ENCODE measurements around the gene SGK1. TPM values are rescaled to one million over a fixed set of nuclear protein-coding genes. Genes with fewer than 3 reads are reported as not detected.

SGK1 gene
- total RNA-seq, 1 experiment from 2014 or later = 7.8 TPM

DNA sequence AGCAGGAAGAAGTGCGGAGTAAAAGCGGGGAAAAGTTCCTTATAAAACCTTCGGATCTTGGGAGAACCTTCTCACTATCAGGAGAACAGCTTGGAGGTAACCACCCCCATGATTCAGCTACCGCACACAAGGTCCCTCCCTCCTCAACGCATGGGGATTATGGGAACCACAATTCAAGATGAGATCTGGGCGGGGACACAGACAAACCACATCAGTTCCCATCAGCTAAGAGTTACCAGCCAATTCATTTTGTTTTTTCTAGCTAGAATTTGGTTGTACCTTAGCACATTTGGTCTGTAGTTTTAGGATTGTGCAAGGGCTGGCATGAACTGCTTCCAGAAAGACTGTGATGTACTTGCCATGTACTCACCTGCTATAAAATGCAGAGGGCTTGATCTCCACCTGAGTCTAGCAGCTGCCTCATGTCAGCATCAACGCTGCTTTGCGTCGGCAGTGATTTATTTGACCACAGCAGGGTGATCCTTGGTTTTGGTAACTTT lies 170.8 kb downstream of the SGK1 start:
- no peak overlapping the region for H3T11ph ChIP-seq (ENCODE audit: low read length)
- H2BK5ac ChIP-seq (ENCODE audit: insufficient read length, low read length) = no peak overlapping the region
- Mint-ChIP-seq H3K27ac (peak overlapping the region in 1 of 3 experiments; percentile 76; a peak in 1 of 7 replicates), H3K36me3 (ENCODE audit: insufficient read depth in 1 of 3, low read depth in 3 of 3) (no peaks in the 10 kb centered on the region; a peak in 1 of 7 replicates), H3K4me3 (no peak overlapping the region), H3K27me3 (ENCODE audit: low read depth) (no peaks in the 10 kb centered on the region), H3K9me3 (no peaks in the 10 kb centered on the region), H3K4me1 (peaks cover 19 to 26% of the 10 kb centered on the region in 2 experiments)
- H4K91ac ChIP-seq (ENCODE audit: insufficient read length, low read depth, low read length) = no peak overlapping the region
- H3K27me3 ChIP-seq (ENCODE audit: insufficient read depth, low read length) = no peaks in the 10 kb centered on the region
- no peak overlapping the region for H2BK15ac ChIP-seq (ENCODE audit: low read depth, low read length)
- H4K8ac ChIP-seq (replicated peaks; ENCODE audit: insufficient read length, low read depth, low read length) = no peak overlapping the region
- H3K79me1 ChIP-seq (ENCODE audit: insufficient read depth, low read depth, low read length, poor library complexity, severe bottlenecking) = no peaks in the 10 kb centered on the region
- no CpG with 5 or more reads among the region's 9 CpGs for WGBS (ENCODE audit: extremely low coverage, insufficient read length, low lambda C conversion rate)
- no peak for DNase-seq
- no peak overlapping the region for H2BK12ac ChIP-seq (ENCODE audit: insufficient read length, low read depth, low read length)
- H3K9me3 ChIP-seq (ENCODE audit: control insufficient read depth, low read depth, low read length) = no peaks in the 10 kb centered on the region
- H2BK20ac ChIP-seq (ENCODE audit: low read depth, low read length, poor library complexity, severe bottlenecking) = no peak overlapping the region
- no peak overlapping the region for H3K18ac ChIP-seq (ENCODE audit: insufficient read length, low read depth, low read length)
- no peak overlapping the region for H3K23ac ChIP-seq (ENCODE audit: insufficient read length, low read depth, low read length)
- no peaks in the 10 kb centered on the region; the same call in 1 of the 2 replicates for H3K4me1 ChIP-seq (ENCODE audit: insufficient read depth, low read length)
- no peak overlapping the region for H2AFZ ChIP-seq (ENCODE audit: low read length)
- H3K79me2 ChIP-seq (ENCODE audit: insufficient read depth, low read length) = no peaks in the 10 kb centered on the region; the same call in 1 of the 2 replicates
- no peak overlapping the region for H3K27ac ChIP-seq (ENCODE audit: insufficient read length, low read depth, low read length)
- no peak overlapping the region for H3K9ac ChIP-seq (ENCODE audit: extremely low read depth, insufficient read length, low read length)
- H4K20me1 ChIP-seq (ENCODE audit: control insufficient read depth, insufficient read depth, insufficient read length) = no peaks in the 10 kb centered on the region
- no peak overlapping the region for H2AK5ac ChIP-seq (ENCODE audit: insufficient read length, low read length)
- TF ChIP-seq, protein P1, sequence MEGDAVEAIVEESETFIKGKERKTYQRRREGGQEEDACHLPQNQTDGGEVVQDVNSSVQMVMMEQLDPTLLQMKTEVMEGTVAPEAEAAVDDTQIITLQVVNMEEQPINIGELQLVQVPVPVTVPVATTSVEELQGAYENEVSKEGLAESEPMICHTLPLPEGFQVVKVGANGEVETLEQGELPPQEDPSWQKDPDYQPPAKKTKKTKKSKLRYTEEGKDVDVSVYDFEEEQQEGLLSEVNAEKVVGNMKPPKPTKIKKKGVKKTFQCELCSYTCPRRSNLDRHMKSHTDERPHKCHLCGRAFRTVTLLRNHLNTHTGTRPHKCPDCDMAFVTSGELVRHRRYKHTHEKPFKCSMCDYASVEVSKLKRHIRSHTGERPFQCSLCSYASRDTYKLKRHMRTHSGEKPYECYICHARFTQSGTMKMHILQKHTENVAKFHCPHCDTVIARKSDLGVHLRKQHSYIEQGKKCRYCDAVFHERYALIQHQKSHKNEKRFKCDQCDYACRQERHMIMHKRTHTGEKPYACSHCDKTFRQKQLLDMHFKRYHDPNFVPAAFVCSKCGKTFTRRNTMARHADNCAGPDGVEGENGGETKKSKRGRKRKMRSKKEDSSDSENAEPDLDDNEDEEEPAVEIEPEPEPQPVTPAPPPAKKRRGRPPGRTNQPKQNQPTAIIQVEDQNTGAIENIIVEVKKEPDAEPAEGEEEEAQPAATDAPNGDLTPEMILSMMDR (conservative IDR thresholded peaks at IDR 0.05) = no peak
- no peak overlapping the region for H3K56ac ChIP-seq (ENCODE audit: insufficient read length, low read depth, low read length)
- H3K23me2 ChIP-seq (ENCODE audit: insufficient read length, low read depth, low read length, poor library complexity, severe bottlenecking) = no peaks in the 10 kb centered on the region
- H3K4me2 ChIP-seq (ENCODE audit: insufficient read depth, insufficient read length, low read length) = no peak overlapping the region
- no peak overlapping the region for H3K14ac ChIP-seq (ENCODE audit: insufficient read depth, low read length)
- H2BK120ac ChIP-seq (ENCODE audit: low read depth, low read length, poor library complexity, severe bottlenecking) = no peak overlapping the region
- H4K5ac ChIP-seq (ENCODE audit: insufficient read length, low read depth, low read length) = no peak overlapping the region
- H3K4ac ChIP-seq (ENCODE audit: low read depth, low read length) = no peak overlapping the region
